ENCODE results near the gene C1orf94.

DNA sequence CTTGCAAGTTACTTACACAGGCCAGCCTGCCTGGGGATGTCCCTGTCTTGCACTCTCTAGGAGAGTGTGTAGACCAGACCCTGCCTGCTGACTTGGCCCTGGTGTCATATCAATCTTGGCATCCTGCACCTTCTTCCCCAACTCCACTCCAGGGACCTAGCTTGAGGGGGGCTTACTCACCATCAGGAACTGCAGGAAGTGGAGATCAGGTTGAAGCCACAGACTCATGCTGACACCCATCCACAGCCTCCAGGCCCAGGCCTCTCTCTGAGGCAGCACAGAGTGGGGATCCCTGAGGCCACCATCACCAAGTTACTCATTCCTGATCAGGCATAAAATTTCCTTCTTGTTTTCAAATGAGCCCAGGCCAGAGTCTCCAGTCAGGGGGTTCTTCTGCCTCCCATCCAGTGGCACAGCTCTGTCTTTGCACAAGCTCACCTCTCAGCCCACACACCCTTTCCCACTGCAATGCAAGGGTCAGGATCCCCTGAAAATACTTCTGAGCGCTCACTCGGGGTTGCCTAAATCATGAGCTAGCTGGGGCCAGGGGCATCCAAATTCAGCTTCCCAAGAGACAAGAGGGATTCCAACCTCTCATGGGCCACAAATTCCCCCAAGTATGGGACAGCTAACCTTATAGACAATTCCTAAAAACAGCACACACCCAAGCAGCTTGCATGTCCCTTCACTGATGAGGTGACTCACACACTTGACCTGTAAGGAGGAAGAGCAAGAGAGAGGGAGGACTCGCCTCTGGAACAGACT is 45.1 kb upstream of the C1orf94 start:
- no peak for TF ChIP-seq CBX5 (IDR thresholded peaks at IDR 0.05; ENCODE audit: low read depth, low read length)
- no peak for TF ChIP-seq ZNF274 (IDR thresholded peaks at IDR 0.05; ENCODE audit: borderline replicate concordance, extremely low read depth, low read length)
- no peak for TF ChIP-seq POLR2AphosphoS5 (IDR thresholded peaks at IDR 0.05; ENCODE audit: low read depth, low read length)
- no peak for TF ChIP-seq EP300 (IDR thresholded peaks at IDR 0.05; ENCODE audit: borderline replicate concordance in 1 of 2, low read depth in 2 of 2, low read length in 2 of 2)
- no peak for TF ChIP-seq ATF2 (IDR thresholded peaks at IDR 0.05; ENCODE audit: low read length)
- TF ChIP-seq MAFK (IDR thresholded peaks at IDR 0.05; ENCODE audit: low read depth, low read length): no peak
- TF ChIP-seq HDAC2 (IDR thresholded peaks at IDR 0.05; ENCODE audit: borderline replicate concordance in 1 of 2, low read depth in 2 of 2, low read length in 2 of 2): no peak
- TF ChIP-seq, protein P1, sequence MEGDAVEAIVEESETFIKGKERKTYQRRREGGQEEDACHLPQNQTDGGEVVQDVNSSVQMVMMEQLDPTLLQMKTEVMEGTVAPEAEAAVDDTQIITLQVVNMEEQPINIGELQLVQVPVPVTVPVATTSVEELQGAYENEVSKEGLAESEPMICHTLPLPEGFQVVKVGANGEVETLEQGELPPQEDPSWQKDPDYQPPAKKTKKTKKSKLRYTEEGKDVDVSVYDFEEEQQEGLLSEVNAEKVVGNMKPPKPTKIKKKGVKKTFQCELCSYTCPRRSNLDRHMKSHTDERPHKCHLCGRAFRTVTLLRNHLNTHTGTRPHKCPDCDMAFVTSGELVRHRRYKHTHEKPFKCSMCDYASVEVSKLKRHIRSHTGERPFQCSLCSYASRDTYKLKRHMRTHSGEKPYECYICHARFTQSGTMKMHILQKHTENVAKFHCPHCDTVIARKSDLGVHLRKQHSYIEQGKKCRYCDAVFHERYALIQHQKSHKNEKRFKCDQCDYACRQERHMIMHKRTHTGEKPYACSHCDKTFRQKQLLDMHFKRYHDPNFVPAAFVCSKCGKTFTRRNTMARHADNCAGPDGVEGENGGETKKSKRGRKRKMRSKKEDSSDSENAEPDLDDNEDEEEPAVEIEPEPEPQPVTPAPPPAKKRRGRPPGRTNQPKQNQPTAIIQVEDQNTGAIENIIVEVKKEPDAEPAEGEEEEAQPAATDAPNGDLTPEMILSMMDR (IDR thresholded peaks at IDR 0.05; ENCODE audit: control extremely low read depth in 1 of 3, insufficient read depth in 1 of 3, low read depth in 1 of 3, low read length in 3 of 3): no peak

All from H1 (cell line).